Measurements from ENCODE around the gene LIX1L. TPM values are rescaled to one million over a fixed set of nuclear protein-coding genes. Genes with fewer than 3 reads are reported as not detected.

Gene LIX1L
- total RNA-seq, 1 donor from 2014 or later = 13.6 TPM

- peaks cover 14% of the 10 kb centered on the region for H3K27me3 Mint-ChIP-seq (ENCODE audit: insufficient read depth, low read depth)
- DNase-seq (ENCODE audit: low spot score) = no peak
- H3K4me1 Mint-ChIP-seq = peaks cover 53% of the 10 kb centered on the region
- H3K4me3 Mint-ChIP-seq = peak overlapping the region; percentile 90
- no peak overlapping the region for H2AFZ ChIP-seq (replicated peaks)
- no peaks in the 10 kb centered on the region for H3K9me3 ChIP-seq (ENCODE audit: low read depth)
- H3F3A ChIP-seq (ENCODE audit: low read depth) = peaks cover 14% of the 10 kb centered on the region
- H3K27ac Mint-ChIP-seq = no peak overlapping the region
- no peak overlapping the region for H3K9ac ChIP-seq
- H3K36me3 Mint-ChIP-seq = peaks cover 3% of the 10 kb centered on the region
- H3K4me1 ChIP-seq = peaks cover 14% of the 10 kb centered on the region
- H3K79me2 ChIP-seq (ENCODE audit: low read depth) = no peaks in the 10 kb centered on the region
- no peaks in the 10 kb centered on the region for H3K36me3 ChIP-seq
- peak overlapping the region; percentile 57 for H3K4me3 ChIP-seq
- H4K20me1 ChIP-seq (ENCODE audit: low read depth) = no peaks in the 10 kb centered on the region
- TF ChIP-seq CTCF (IDR thresholded peaks at IDR 0.05) (no peak), EZH2phosphoT487 (IDR thresholded peaks at IDR 0.05) (no peak), EZH2 (IDR thresholded peaks at IDR 0.05) (no peak)
- no peak overlapping the region for H3K27ac ChIP-seq
- H3K27me3 ChIP-seq = peaks cover 60% of the 10 kb centered on the region
- peak overlapping the region; percentile 81 for H3K4me2 ChIP-seq
- H3K9me3 Mint-ChIP-seq = no peaks in the 10 kb centered on the region
These were observed 1.5 kb downstream of the LIX1L start for GRCh38 chr1:145956361-145956760.

DNA sequence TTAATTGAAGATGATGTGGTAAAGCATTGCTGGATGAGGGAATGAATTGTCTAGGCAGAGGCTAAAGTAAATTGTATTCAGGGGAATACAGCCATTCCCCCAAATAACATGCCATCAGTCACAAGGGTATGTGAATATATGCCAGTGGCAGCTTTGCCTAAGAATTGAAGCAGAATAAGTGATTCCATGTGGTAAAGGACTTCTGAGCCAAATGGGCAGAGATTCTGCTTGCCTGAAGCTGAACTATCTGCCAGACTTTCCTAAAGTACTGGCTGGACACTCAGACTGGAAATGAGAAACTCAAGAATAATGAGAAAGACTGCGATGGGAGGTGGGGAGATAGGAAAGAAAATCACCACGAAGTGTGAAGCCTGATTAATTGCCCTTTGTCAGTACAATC is 2.4 kb downstream of the LIX1L start:
- no peak for DNase-seq (ENCODE audit: low spot score)
- TF ChIP-seq CTCF (IDR thresholded peaks at IDR 0.05) (no peak), EZH2 (IDR thresholded peaks at IDR 0.05) (no peak), EZH2phosphoT487 (IDR thresholded peaks at IDR 0.05) (no peak)
- no peak overlapping the region for H3K4me2 ChIP-seq
- peaks cover 9% of the 10 kb centered on the region for H3K4me1 ChIP-seq
- no peaks in the 10 kb centered on the region for H3K9me3 Mint-ChIP-seq
- H3K9me3 ChIP-seq (ENCODE audit: low read depth) = no peaks in the 10 kb centered on the region
- H3K27ac ChIP-seq = no peak overlapping the region
- peak overlapping the region; percentile 62 for H3K4me3 Mint-ChIP-seq
- no peak overlapping the region for H3K9ac ChIP-seq
- no peak overlapping the region for H3K27ac Mint-ChIP-seq
- peaks cover 50% of the 10 kb centered on the region for H3K27me3 ChIP-seq
- H3K36me3 Mint-ChIP-seq = peaks cover 3% of the 10 kb centered on the region
- peaks cover 11% of the 10 kb centered on the region for H3K27me3 Mint-ChIP-seq (ENCODE audit: insufficient read depth, low read depth)
- H3F3A ChIP-seq (ENCODE audit: low read depth) = peaks cover 14% of the 10 kb centered on the region
- no peaks in the 10 kb centered on the region for H3K36me3 ChIP-seq
- no peaks in the 10 kb centered on the region for H4K20me1 ChIP-seq (ENCODE audit: low read depth)
- peaks cover 58% of the 10 kb centered on the region for H3K4me1 Mint-ChIP-seq
- H3K79me2 ChIP-seq (ENCODE audit: low read depth) = no peaks in the 10 kb centered on the region
- no peak overlapping the region for H3K4me3 ChIP-seq
- no peak overlapping the region for H2AFZ ChIP-seq (replicated peaks)

DNA sequence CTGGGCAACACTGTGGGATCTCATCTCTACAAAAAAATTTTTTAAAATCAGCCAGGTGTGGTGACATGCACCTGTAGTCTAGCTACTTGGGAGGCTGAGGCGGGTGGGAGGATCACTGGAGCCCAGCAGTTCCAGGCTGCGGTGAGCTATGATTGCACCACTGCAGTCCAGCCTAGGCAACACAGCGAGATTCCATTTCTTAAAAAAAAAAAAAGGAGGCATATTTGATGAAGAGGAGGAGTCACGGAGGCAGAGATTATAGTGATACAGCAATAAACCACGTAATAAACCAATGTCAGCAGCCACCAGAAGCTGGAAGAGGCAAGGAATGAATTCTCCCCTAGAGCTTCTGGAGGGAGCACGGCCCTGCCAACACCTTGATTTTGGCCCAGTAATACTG is 4.0 kb downstream of the LIX1L start:
- H3K9me3 ChIP-seq (ENCODE audit: low read depth) = no peaks in the 10 kb centered on the region
- DNase-seq (ENCODE audit: low spot score) = no peak
- H3K9ac ChIP-seq = no peak overlapping the region
- H3F3A ChIP-seq (ENCODE audit: low read depth) = peaks cover 8% of the 10 kb centered on the region
- H3K4me1 ChIP-seq = peaks cover 9% of the 10 kb centered on the region
- H3K27ac Mint-ChIP-seq = no peak overlapping the region
- no peak overlapping the region for H3K4me3 ChIP-seq
- no peaks in the 10 kb centered on the region for H3K36me3 ChIP-seq
- H3K27me3 Mint-ChIP-seq (ENCODE audit: insufficient read depth, low read depth) = peaks cover 7% of the 10 kb centered on the region
- H3K9me3 Mint-ChIP-seq = no peaks in the 10 kb centered on the region
- H3K36me3 Mint-ChIP-seq = peaks cover 9% of the 10 kb centered on the region
- H3K4me2 ChIP-seq = no peak overlapping the region
- no peak overlapping the region for H3K27ac ChIP-seq
- TF ChIP-seq EZH2 (IDR thresholded peaks at IDR 0.05) (no peak), EZH2phosphoT487 (IDR thresholded peaks at IDR 0.05) (no peak), CTCF (IDR thresholded peaks at IDR 0.05) (no peak)
- H3K27me3 ChIP-seq = peaks cover 35% of the 10 kb centered on the region
- no peaks in the 10 kb centered on the region for H4K20me1 ChIP-seq (ENCODE audit: low read depth)
- H3K4me1 Mint-ChIP-seq = peaks cover 54% of the 10 kb centered on the region
- H3K79me2 ChIP-seq (ENCODE audit: low read depth) = no peaks in the 10 kb centered on the region
- H3K4me3 Mint-ChIP-seq = no peak overlapping the region
- H2AFZ ChIP-seq (replicated peaks) = no peak overlapping the region
